Measurements from ENCODE around the gene SASH3.

Gene SASH3

DNA sequence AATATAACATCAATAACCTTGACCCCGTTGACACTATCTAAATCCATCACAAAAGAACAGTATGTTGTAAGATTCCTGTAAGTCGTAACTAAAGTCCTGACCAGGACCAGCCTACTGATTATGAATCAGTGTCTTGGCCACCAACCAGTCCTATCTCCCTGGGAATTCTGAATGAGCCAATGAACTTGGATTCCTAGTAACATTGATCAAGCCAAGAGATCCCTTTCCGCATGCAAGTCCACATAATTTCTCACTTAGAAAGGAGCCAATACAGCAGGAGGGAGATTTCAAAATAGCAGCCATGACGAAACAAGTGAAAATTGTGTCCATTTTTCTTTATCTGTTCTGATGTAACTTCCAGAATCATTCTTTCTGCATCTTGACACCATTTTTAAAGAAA lies 31.4 kb upstream of the SASH3 start:
- ATAC-seq (no peak), DNase-seq (no peak)
- H3K27me3 Mint-ChIP-seq = no peaks in the 10 kb centered on the region
- no peak overlapping the region for H3K4me3 Mint-ChIP-seq
- peaks cover 29% of the 10 kb centered on the region for H3K4me1 Mint-ChIP-seq
- no peaks in the 10 kb centered on the region for H3K36me3 Mint-ChIP-seq (ENCODE audit: low read depth)
- H3K27ac Mint-ChIP-seq = no peak overlapping the region
- H3K9me3 Mint-ChIP-seq = no peaks in the 10 kb centered on the region

GRCh38 chrX:129749069-129749468 lies 30.7 kb upstream of the SASH3 start:
- Mint-ChIP-seq H3K27ac (no peak overlapping the region), H3K9me3 (no peaks in the 10 kb centered on the region), H3K27me3 (no peaks in the 10 kb centered on the region), H3K4me3 (no peak overlapping the region), H3K36me3 (ENCODE audit: low read depth) (no peaks in the 10 kb centered on the region), H3K4me1 (peaks cover 23% of the 10 kb centered on the region)
- DNase-seq = no peak
- ATAC-seq = no peak

DNA sequence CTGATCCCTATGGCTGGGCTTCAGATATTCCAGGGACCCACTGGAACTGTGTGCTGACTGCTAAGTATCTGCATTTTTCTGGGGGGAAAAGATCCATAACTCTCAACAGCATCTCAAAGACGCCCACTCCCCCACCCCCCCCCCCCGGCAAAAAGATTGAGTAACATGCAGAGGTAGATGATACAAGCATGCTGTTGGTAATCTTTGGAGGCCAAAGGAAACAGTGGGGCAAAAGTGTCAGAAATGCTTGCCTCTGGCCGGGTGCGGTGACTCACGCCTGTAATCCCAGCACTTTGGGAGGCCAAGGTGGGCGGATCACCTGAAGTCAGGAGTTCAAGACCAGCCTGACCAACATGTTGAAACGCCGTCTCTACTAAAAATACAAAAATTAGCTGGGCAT lies 28.8 kb upstream of the SASH3 start:
- DNase-seq = no peak

DNA sequence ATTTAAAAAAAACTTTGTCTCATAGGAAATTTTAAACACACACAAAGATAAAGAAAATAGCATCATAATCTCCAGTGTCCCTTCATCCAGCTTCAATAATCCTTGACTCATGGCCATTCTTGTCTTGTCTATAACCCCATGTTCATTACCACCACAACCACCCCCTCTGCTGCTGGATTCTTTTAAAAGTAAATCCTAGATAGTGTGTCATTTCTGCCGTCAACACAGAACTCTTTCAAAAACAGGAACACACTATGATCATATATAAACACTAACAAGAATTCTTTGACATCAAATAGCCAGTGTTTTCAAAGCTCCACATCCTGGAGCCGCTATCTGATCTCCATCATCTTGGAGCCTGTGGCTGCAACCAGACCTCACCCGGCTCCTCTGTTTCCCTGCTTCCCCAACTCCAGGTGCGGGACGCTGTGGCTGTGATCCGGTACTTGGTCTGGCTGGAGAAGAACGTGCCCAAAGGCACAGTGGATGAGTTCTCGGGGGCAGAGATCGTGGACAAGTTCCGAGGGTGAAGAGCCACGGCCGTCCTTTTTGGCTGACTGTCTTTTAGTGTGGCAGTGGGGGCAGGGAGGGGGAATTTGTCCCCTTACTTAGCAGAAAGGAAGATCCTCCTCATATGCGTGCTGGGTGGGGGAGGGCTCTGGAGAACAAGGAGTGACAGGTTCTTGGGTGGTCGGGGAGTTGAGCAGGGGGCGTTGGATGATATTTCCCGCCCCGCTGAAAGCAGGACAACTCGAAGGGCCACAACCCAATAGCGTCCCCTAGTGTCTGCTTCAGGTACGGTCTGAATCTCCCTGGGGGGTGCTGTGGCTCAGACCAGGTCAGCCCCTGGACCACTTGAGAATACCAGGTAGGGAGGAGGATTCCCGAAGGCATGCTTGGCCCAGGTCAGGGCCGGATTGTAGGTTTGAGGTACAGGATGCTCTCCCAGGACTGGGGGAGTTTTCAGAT lies 25.4 kb upstream of the SASH3 start:
- no peaks in the 10 kb centered on the region for H3K27me3 Mint-ChIP-seq
- H3K4me1 Mint-ChIP-seq = peaks cover 36% of the 10 kb centered on the region
- ATAC-seq = no peak
- H3K27ac Mint-ChIP-seq = no peak overlapping the region
- H3K4me3 Mint-ChIP-seq = no peak overlapping the region
- H3K9me3 Mint-ChIP-seq = no peaks in the 10 kb centered on the region
- no peaks in the 10 kb centered on the region for H3K36me3 Mint-ChIP-seq (ENCODE audit: low read depth)
- no peak for DNase-seq

More for the DNA sequence above, 28.8 kb upstream of the SASH3 start:
- Mint-ChIP-seq H3K27me3 (no peaks in the 10 kb centered on the region), H3K9me3 (no peaks in the 10 kb centered on the region), H3K4me3 (no peak overlapping the region), H3K4me1 (peaks cover 10% of the 10 kb centered on the region), H3K27ac (no peak overlapping the region), H3K36me3 (ENCODE audit: low read depth) (no peaks in the 10 kb centered on the region)
- no peak for ATAC-seq

GRCh38 chrX:129755779-129756650 lies 23.7 kb upstream of the SASH3 start:
- Mint-ChIP-seq H3K27me3 (no peaks in the 10 kb centered on the region), H3K4me3 (peak overlapping the region; percentile 4), H3K9me3 (no peaks in the 10 kb centered on the region), H3K27ac (peak overlapping the region; percentile 75), H3K4me1 (peaks cover 52% of the 10 kb centered on the region), H3K36me3 (ENCODE audit: low read depth) (no peaks in the 10 kb centered on the region)
- DNase-seq (no peak), ATAC-seq (peak; percentile 61)

DNA sequence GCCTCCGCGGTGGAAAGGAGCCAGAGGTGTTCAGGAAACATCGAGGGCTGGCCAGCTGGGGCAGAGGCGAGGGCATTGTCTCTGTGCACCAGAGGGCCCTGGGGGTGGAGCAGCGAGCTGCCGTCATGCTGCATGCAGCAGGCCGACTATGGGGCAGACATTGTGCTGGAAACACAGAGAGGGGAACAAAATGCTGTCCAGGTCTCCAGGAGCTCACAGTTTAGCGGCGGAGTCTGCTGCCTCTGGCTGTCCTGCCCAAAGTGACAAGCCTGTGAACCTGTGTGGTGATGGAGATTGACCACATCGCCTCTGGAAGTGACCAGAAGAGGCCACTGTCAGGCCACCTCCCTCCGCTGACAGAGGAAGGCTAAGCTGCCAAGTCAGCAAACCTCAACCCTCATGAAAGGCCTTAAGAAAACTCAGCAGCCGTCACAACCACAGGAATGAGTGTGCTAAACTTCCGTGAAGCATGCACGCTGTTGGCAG lies 20.1 kb upstream of the SASH3 start:
- H3K36me3 Mint-ChIP-seq (ENCODE audit: low read depth) = no peaks in the 10 kb centered on the region
- peaks cover 51% of the 10 kb centered on the region for H3K4me1 Mint-ChIP-seq

DNA sequence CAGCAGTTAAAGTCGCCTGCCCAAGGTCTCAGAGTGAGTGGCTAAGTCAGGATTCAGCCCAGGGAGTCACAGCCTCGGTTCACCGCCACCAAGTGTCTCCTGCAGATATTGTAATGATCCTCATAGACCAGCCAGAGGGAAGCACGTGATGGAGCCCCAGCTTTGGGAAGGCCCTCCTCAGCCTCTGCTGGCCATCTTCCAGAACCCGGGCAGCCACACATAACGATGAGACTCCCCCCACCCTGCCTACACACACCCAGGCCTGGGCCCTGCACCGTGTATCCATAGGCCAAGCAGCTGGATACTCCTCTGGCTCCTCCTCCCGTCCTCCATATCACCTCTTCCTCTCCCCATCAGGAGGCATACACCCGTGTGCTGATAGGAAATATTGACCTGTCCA lies 19.6 kb upstream of the SASH3 start:
- H3K4me3 Mint-ChIP-seq = peak overlapping the region; percentile 32
- ATAC-seq (no peak), DNase-seq (no peak)
- H3K9me3 Mint-ChIP-seq = no peaks in the 10 kb centered on the region
- peaks cover 49% of the 10 kb centered on the region for H3K4me1 Mint-ChIP-seq
- H3K27me3 Mint-ChIP-seq = no peaks in the 10 kb centered on the region
- H3K36me3 Mint-ChIP-seq (ENCODE audit: low read depth) = no peaks in the 10 kb centered on the region
- H3K27ac Mint-ChIP-seq = peak overlapping the region; percentile 82

More for the DNA sequence above, 20.1 kb upstream of the SASH3 start:
- ATAC-seq (peak; percentile 79), DNase-seq (peak; percentile 51)
- no peaks in the 10 kb centered on the region for H3K27me3 Mint-ChIP-seq
- peak overlapping the region; percentile 32 for H3K4me3 Mint-ChIP-seq
- peak overlapping the region; percentile 82 for H3K27ac Mint-ChIP-seq
- H3K9me3 Mint-ChIP-seq = no peaks in the 10 kb centered on the region

DNA sequence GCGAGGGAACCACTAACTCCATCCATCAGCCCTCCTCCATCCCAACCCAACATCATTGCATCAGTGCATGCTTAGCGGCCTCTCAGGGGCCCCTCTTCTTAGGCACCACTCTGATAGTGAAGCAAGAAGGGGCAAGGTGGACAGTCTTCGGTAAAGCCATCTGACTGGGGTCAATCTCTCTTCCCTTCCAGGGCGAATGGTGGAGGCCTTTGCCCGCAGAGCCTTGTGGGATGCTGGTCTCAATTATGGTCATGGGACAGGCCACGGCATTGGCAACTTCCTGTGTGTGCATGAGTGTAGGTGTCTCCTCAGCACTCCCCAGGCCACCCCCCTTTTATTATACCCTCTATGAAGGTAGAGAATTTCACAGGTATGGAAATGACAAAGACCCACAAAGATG lies 18.8 kb upstream of the SASH3 start:
- Mint-ChIP-seq H3K9me3 (no peaks in the 10 kb centered on the region), H3K4me1 (peaks cover 47% of the 10 kb centered on the region), H3K27me3 (no peaks in the 10 kb centered on the region), H3K36me3 (ENCODE audit: low read depth) (no peaks in the 10 kb centered on the region), H3K27ac (no peak overlapping the region), H3K4me3 (no peak overlapping the region)
- DNase-seq = no peak
- no peak for ATAC-seq

DNA sequence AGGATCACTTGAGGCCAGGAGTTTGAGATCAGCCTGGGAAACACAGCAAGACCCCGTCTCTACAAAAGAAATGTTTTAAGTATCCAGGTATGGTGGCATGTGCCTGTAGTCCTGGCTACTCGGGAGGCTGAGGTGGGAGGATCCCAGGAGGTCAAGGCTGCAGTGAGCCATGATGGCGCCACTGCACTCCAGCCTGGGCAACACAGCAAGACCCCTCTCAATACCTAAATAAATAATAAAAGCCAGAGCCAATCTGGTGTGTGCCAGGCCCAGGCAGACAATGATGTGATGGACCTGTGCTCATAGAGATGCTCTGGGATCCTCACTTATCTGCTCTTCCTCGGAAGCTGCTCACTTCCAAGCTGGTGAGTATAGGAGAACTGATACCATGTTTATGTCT lies 18.2 kb upstream of the SASH3 start:
- no peak for ATAC-seq
- Mint-ChIP-seq H3K4me1 (peaks cover 44% of the 10 kb centered on the region), H3K27me3 (no peaks in the 10 kb centered on the region), H3K27ac (no peak overlapping the region), H3K36me3 (ENCODE audit: low read depth) (no peaks in the 10 kb centered on the region), H3K4me3 (no peak overlapping the region), H3K9me3 (no peaks in the 10 kb centered on the region)
- DNase-seq = no peak

DNA sequence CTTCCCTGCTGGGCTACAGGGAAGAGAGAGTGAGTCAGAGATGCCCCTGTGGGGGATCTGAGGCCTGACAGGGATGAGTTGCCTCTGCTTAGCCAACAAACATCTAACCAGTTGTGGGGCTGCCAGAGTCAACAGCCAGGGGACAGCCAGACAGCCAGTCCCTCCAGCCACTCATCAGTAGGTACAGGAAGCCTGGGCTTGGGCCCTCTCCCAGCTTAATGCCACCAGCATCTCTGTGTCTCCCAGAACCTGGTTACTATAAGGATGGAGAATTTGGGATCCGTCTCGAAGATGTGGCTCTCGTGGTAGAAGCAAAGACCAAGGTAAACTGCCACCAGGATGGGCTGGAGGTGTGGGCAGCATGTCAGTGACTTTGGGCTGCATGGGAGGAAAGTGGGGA lies 17.3 kb upstream of the SASH3 start:
- H3K4me3 Mint-ChIP-seq = no peak overlapping the region
- no peaks in the 10 kb centered on the region for H3K36me3 Mint-ChIP-seq (ENCODE audit: low read depth)
- peak overlapping the region; percentile 39 for H3K27ac Mint-ChIP-seq
- no peaks in the 10 kb centered on the region for H3K27me3 Mint-ChIP-seq
- peaks cover 44% of the 10 kb centered on the region for H3K4me1 Mint-ChIP-seq
- H3K9me3 Mint-ChIP-seq = no peaks in the 10 kb centered on the region
- DNase-seq (no peak), ATAC-seq (no peak)

- no peaks in the 10 kb centered on the region for H3K27me3 Mint-ChIP-seq
- DNase-seq (no peak), ATAC-seq (no peak)
- no peak overlapping the region for H3K27ac Mint-ChIP-seq
- peaks cover 43% of the 10 kb centered on the region for H3K4me1 Mint-ChIP-seq
- no peak overlapping the region for H3K4me3 Mint-ChIP-seq
- no peaks in the 10 kb centered on the region for H3K9me3 Mint-ChIP-seq
- H3K36me3 Mint-ChIP-seq (ENCODE audit: low read depth) = no peaks in the 10 kb centered on the region
Observed at GRCh38 chrX:129763666-129764065, 16.1 kb upstream of the SASH3 start.

DNA sequence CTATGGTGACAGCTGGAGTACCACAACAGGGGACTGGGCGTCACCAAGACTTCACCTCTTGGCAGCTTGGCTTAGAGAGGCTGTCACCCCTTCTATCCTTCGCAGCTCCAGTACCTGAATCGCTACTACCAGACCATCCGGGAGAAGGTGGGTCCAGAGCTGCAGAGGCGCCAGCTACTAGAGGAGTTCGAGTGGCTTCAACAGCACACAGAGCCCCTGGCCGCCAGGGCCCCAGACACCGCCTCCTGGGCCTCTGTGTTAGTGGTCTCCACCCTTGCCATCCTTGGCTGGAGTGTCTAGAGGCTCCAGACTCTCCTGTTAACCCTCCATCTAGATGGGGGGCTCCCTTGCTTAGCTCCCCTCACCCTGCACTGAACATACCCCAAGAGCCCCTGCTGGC lies 11.6 kb upstream of the SASH3 start:
- Mint-ChIP-seq H3K9me3 (no peaks in the 10 kb centered on the region), H3K27ac (no peak overlapping the region), H3K4me1 (peaks cover 55% of the 10 kb centered on the region), H3K36me3 (ENCODE audit: low read depth) (peaks cover 3% of the 10 kb centered on the region), H3K27me3 (no peaks in the 10 kb centered on the region), H3K4me3 (no peak overlapping the region)
- DNase-seq (no peak), ATAC-seq (no peak)

DNA sequence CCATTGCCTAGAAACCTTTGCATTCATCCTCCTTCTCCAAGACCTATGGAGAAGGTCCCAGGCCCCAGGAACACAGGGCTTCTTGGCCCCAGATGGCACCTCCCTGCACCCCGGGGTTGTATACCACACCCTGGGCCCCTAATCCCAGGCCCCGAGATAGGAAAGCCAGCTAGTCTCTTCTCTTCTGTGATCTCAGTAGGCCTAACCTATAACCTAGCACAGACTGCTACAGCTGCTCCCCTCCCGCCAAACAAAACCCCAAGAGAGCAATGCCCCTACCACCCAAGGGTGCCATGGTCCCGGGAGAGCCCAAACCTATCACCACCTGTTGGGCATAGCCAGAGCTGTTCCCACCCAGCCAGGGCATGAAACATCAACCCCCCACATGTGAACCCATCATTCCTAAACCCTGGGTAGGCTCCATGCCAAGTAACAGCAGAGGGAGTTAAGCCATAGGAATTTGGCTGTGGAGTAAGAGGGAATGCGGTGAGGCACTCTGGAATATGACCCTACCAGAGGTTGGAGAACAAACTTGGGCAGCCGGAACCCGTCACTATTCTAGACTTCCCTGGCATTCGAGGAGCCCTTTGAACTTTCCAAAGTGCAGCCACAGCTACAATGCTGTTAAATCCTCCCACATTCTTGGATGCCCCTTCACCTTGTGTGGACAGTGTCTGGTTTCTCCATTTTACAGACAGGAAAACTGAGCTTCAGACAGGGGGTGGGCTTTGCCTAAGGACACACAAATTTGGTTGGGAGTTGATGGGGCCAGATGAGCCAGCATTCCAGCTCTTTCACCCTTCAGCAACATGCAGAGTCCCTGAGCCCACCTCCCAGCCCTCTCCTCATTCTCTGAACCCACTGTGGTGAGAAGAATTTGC lies 10.9 kb upstream of the SASH3 start:
- Mint-ChIP-seq H3K27me3 (no peaks in the 10 kb centered on the region), H3K36me3 (ENCODE audit: low read depth) (peaks cover 3% of the 10 kb centered on the region), H3K9me3 (no peaks in the 10 kb centered on the region), H3K4me1 (peaks cover 60% of the 10 kb centered on the region), H3K27ac (peak overlapping the region; percentile 81), H3K4me3 (peak overlapping the region; percentile 36)
- no peak for ATAC-seq
- no peak for DNase-seq
